Left ventricle myocardium superior (tissue), 1 donor: Measurements from ENCODE around the gene REM2. TPM values are rescaled to one million over a fixed set of nuclear protein-coding genes. Genes with fewer than 3 reads are reported as not detected.

Source experiments
- ATAC-seq: fragments of 200-7000 bp; cut with Tn5 transposase; one replicate; pipeline ENCODE4 v1.9.1; 2020; ENCODE audit warnings: mild to moderate bottlenecking, moderate library complexity
- DNase-seq: peaks from one replicate; pipeline ENCODE4 v3.0.0-alpha.2; 2020
- intact Hi-C: fragments of 100-400 bp; cut with micrococcal nuclease; formaldehyde crosslinking; loops from one replicate; pipeline ENCODE4 v1.11.0; 2022
- total RNA-seq: library from RNA; stranded (reverse); fragmentation: NEBNext Ultra II Directional; extraction: Animal tissue kit (Norgen Biotek cat#: 25700); gene quantifications from one replicate; pipeline ENCODE4 v1.2.1, GENCODE V29; 2021
- donor health status: DM: no; HTN: yes; CAD: no; lungs with severe emphysema.

The REM2 gene
- total RNA-seq, 1 donor from 2014 or later: not detected

DNA sequence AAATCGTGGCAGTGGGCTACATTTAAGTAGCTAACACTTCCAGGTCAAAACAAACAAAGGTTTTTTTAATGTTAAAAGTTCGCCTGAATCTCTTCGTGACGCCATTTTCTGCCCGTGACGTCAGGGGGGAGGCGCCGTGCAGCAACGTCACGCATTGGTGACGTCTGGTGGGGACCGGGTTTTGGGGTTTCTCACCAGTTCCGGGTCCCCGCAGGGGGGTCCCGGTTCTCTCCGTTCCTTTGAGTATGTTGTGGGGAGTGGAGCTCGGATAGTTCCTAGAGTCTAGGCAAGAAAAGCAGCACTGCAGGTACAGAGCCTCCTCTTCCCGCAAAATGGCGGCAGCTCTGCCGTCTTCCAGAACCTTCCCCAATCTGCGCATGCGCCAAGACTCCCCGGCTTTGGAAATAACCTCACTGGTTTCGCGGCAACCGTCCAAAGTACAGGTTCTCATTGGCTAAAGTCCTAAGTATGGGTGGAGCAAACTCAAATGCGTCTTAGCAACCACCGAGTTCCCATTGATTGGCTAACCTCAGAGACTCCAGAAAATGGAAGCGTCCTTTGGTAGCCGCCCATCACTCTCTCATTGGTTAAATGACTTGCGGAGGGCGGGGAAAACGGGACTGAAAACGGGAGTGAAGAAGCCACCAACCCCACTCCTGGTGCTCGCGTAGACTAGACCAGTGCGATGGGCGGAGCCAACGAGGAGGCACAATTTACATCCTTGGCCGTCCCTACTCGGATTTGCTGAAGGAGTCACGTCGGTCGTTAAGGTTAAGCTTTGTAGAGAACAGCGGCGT, 36.0 kb downstream of the REM2 start, which contains the start of gene RBM23:
TSS of gene RBM23 (minus strand) at position 346 of the 797 bp plus-strand sequence.
- DNase-seq (peak; percentile 100), ATAC-seq (peak; percentile 92)
- intact Hi-C loops: no loop called here

DNA sequence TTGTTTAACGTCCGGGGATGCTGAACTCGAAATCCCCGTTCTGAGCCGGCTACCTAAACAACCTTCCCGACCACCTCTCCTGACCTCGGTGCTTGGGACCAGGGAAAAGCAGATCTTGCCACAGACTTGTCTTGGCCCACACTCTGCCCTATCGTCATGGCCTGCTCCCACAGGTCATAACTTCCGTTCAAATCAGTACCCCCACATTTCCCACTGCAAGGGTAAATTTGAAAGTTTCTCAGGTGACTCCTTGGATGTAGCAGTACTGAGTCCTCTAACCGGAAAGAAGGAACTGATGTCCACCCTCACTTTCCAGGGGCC, 36.5 kb downstream of the REM2 start:
- ATAC-seq (peak; percentile 8), DNase-seq (no peak)
- intact Hi-C loops: no loop called here

DNA sequence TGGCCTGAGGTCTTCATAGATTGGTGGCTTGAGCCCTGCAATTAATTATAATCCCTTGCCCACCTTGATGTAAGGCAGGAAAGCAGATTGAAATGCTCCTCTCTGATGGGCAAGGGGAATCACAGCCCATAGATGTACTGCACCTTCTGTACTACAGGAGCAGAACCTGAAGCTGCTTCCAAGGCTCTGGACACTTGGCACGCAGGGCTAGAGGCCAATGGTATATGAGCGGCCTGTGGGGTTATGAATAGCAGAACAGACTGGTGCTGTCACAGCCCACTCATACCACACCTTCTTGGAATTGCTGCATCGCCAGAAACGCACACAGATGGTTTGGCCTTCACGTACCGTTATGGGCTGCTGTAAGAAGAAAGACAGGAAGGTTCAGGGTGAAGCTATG, 37.7 kb downstream of the REM2 start:
- DNase-seq (peak; percentile 66), ATAC-seq (peak; percentile 56)
- intact Hi-C loops: no loop called here

DNA sequence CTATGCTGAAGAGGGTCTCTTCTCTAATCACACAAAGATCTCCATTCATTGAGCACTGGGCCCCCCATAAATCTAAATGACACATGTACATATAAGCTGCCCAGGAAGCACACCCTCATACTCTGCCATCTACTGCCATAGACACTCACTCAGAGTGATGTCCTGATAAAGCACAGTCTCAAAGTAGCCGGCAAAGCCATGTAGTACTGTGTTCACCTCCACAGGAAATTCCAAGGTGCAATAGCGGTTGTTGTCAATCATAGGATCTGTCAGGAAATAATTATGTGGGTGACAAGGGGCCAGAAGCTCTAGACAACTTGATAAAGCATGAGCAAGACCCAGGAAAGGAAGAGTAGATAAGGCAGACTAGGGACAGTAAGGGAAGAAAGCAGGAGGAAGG, 39.3 kb downstream of the REM2 start:
- intact Hi-C loops: no loop called here
- DNase-seq (no peak), ATAC-seq (no peak)

DNA sequence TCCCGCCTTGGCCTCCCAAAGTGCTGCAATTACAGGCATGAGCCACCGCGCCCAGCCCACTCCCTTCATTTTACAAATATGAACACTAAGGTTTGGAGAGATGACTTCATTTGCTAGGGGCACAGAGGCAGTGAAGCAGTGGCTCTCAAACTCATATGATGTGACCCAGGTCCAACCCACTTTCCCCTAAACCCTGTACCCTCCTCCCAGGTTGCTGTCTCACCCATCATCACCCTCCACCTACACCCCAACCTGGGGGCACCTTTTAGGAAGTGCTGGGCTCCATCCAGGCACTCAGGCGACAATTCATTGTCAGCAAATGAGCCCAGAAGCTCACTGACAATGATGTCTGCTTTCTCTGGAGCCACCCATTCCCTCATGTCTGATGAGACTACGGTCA, 40.7 kb downstream of the REM2 start:
- no peak for ATAC-seq
- intact Hi-C loops: no loop called here
- no peak for DNase-seq

DNA sequence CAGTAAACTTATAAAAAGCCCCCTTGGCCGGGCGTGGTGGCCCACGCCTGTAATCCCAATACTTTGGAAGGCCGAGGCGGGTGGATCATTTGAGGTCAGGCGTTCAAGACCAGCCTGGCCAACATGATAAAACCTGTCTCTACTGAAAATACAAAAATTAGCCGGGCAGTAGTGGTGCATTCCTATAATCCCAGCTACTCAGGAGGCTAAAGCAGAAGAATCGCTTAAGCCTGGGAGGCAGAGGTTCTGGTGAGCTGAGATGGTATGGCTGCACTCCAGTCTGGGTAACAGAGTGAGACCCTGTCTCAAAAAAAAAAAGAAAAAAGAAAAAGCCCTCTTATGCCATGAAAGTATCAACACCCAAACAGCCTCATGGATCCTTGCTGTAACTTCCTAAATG, 42.5 kb downstream of the REM2 start:
- no peak for ATAC-seq
- intact Hi-C loops: no loop called here

DNA sequence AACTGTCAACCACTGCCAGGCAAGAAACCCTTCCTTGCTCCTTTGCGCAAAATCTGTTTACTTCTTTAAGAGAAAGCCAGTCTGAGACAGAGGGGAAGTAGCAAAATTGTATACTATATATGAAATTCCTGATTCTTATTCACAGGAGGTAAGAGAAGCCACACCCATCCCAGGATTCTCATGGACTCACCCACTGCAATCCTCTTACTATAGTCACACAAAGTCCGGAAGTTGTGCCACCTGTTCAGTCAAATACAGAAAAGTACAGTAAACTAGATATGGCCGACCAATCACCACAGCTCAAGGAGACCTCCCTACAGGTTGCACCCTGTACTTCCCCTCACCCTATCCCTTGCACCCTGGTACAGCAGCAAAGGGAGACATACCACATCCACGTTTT, 43.3 kb downstream of the REM2 start:
- no peak for DNase-seq
- intact Hi-C loops: no loop called here

More for the DNA sequence above, 42.5 kb downstream of the REM2 start:
- no peak for DNase-seq

DNA sequence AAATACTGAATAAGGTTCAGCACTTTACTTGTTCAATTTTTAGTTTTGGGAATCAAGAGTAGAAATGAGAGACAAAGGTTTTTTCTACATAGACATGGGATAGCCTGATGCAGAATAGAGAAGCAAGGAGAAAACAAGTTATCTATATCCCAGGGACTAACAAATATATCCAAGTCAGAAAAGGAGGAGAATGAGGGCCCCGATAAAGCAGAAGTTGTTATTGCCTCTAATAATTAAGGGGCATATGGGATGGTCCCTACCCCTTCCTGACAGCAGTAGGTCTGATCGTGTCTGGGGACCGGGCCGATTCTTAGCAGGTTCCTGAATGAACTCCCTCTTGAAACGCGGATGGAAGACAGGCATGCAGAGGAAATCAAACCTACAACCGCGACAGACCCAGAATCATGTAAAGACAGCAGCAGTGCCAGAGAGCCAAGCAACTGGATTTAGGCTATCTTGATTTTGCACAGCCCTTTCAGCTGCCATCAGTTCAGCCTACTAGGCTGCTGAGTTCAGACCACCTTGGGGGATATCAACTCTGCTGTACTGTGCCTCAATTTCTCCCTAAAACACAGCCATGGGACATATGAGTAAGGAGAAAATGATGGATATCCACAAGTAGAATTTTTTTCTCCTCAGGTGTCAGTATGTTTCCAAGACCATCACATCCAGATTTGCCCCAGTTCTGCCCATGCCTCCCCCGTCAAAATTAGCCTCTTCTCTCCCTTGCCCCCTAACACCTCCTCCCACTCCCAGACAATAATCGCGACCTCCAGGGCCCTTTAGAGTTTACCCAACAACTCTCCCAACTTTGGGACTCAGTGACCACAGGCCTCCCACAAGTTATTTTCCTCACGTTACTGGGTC, 45.4 kb downstream of the REM2 start:
- no peak for ATAC-seq
- DNase-seq: no peak
- intact Hi-C loops: no loop called here

More for the DNA sequence above, 43.3 kb downstream of the REM2 start:
- ATAC-seq: no peak

DNA sequence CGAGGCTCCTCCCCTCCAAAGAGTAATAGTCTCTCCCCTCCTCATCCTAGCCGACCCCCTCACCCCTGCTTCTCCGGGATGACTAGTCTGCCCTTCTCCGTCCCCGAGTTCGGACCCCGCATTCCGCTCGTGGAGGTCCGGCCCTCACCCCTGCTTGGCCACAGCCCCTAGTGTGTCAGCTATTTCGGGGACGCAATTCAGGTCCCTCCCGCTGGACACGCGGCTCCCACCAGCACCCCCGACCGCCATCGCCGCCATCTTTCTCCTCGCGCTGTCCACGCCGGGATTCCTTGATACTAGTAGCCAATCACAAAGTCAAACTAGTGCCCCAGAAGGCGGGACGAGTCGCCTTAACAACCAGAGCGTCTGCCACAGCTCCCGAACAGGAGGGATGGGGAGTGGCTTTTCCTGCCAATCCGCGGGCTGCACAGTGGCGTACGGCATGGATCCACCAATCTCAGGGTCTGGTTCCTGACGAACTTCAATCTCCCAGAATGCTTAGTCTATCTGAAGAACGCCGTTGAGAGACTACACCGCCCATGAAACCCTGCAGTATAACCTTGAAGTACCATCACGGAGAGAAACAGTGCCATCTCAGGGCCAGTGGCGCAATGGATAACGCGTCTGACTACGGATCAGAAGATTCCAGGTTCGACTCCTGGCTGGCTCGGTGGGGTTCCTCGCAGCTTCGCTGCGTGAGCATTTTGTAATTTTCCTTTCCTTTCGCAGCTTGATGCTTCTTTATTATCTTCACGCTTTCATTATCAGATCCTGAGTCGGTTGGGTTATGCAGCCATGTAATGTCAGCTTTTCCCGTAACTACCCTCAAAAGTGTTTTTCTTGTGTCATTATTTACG, 46.3 kb downstream of the REM2 start, which contains the start of gene PRMT5:
TSS of gene PRMT5 (minus strand) at position 273 of the 857 bp plus-strand sequence. CDS start at position 258, 15 bp downstream.
- peak; percentile 96 for ATAC-seq
- intact Hi-C loops: no loop called here

DNA sequence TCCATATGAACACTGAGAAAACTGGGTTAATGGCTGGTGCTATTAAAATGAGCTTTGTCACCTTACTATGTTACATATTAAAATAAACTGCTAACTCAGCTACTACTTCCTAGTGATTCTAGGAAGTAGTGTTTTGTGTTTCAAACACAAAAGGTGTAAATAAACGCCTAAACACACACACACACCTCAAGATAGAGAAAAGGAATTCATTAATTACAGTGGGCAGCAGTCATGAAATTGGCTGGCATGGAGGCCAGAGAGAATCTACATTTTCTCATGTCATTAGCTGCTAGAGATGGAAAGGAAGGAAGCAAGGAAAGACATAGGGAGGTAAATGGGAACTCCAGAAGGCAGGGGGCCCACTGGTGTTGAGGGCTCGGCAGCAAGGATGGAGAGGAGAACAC, 46.9 kb downstream of the REM2 start:
- intact Hi-C loops: no loop called here
- ATAC-seq: peak; percentile 1
- no peak for DNase-seq

More for the DNA sequence above, 46.3 kb downstream of the REM2 start, which contains the start of gene PRMT5:
- peak; percentile 98 for DNase-seq

DNA sequence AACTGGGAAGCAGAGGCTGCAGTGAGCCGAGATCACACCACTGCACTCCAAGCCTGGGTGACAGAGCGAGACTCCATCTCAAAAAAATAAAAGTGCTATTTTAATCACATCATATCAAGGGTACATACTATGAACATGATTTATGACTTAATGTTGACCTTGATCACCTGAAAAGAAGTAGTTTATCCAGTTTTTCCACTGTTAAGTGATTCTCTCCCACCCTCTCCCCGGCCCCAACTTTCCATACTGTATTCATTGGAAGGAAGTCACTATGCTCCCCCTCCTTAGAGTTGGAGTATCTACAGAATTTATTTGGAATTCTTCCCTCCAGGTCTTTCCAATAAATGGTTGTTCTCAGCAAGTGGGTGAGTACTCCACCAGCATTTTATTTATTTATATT, 49.1 kb downstream of the REM2 start:
- ATAC-seq (no peak), DNase-seq (no peak)
- intact Hi-C loops: no loop called here

DNA sequence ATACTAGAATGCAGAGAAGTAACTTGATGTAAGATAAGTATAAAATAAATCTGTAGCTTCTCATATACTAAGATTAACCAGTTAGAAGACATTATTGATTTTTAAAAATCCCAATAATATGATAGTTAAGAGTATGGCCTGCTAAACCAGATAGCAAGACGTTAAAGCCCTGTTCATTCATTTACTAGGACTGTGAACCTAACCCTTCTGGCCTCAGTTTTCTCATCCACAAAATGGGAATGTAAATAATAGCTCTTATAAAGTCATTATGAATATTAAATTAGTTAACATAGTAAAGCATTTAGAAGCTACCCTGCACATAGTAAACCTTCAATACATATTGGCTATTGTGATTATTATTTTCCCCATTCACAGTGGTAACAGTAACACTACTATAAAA, 52.1 kb downstream of the REM2 start:
- intact Hi-C loops: no loop called here
- DNase-seq (no peak), ATAC-seq (no peak)

Other genes with a start within 250 kb of the REM2 start
- not detected for gene OR6J1, start 238.9 kb upstream of the REM2 start, total RNA-seq
- gene OXA1L, start 116.5 kb upstream of the REM2 start, total RNA-seq: 184 TPM
- gene SLC7A7, start 67.8 kb upstream of the REM2 start, total RNA-seq: 4.7 TPM
- gene MRPL52, start 53.3 kb upstream of the REM2 start, total RNA-seq: 113 TPM
- 19.9 TPM for gene MMP14, start 46.6 kb upstream of the REM2 start, total RNA-seq
- gene LRP10, start 11.5 kb upstream of the REM2 start, total RNA-seq: 61.9 TPM
- 52.5 TPM for gene RBM23, start 35.9 kb downstream of the REM2 start, total RNA-seq
- gene PRMT5, start 46.2 kb downstream of the REM2 start, total RNA-seq: 56.6 TPM
- 19.4 TPM for gene HAUS4, start 73.9 kb downstream of the REM2 start, total RNA-seq
- gene AJUBA, start 99.3 kb downstream of the REM2 start, total RNA-seq: 12.4 TPM
- 6.2 TPM for gene C14orf93, start 126.9 kb downstream of the REM2 start, total RNA-seq
- 111 TPM for gene PSMB5, start 151.7 kb downstream of the REM2 start, total RNA-seq
- gene PSMB11, start 159.0 kb downstream of the REM2 start, total RNA-seq: not detected
- 2.0 TPM for gene CDH24, start 174.3 kb downstream of the REM2 start, total RNA-seq
- gene ACIN1, start 211.9 kb downstream of the REM2 start, total RNA-seq: 78.4 TPM
- gene C14orf119, start 212.3 kb downstream of the REM2 start, total RNA-seq: 23.6 TPM
- gene CIROP, start 221.8 kb downstream of the REM2 start, total RNA-seq: not detected
- gene CEBPE, start 236.0 kb downstream of the REM2 start, total RNA-seq: not detected